ENCODE results near the gene WASHC4. TPM values are rescaled to one million over a fixed set of nuclear protein-coding genes. Genes with fewer than 3 reads are reported as not detected.

Gene WASHC4
- total RNA-seq, 1 experiment from 2014 or later = 25.5 TPM

DNA sequence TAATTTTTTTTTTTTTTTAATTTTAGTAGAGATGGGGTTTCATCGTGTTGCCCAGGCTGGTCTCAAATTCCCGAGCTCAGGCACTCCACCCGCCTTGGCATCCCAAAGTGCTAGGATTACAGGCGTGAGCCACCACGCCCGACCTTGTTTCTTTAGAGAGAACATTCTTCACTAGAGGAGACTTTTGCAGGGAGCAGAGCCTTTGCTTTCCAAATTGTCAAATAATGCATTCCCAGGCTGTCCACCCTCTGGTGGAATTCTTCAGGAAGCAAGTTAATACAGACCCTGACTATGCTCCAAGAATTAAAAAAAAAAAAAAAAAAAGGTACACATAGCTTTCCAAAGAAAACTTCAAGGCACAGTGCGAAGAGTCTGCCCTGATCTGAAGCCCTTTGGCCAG is 30.1 kb upstream of the WASHC4 start (continued):
- TF ChIP-seq, protein P1, sequence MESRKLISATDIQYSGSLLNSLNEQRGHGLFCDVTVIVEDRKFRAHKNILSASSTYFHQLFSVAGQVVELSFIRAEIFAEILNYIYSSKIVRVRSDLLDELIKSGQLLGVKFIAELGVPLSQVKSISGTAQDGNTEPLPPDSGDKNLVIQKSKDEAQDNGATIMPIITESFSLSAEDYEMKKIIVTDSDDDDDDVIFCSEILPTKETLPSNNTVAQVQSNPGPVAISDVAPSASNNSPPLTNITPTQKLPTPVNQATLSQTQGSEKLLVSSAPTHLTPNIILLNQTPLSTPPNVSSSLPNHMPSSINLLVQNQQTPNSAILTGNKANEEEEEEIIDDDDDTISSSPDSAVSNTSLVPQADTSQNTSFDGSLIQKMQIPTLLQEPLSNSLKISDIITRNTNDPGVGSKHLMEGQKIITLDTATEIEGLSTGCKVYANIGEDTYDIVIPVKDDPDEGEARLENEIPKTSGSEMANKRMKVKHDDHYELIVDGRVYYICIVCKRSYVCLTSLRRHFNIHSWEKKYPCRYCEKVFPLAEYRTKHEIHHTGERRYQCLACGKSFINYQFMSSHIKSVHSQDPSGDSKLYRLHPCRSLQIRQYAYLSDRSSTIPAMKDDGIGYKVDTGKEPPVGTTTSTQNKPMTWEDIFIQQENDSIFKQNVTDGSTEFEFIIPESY (IDR thresholded peaks at IDR 0.05; ENCODE audit: extremely low read depth, insufficient replicate concordance, low read length) = no peak

DNA sequence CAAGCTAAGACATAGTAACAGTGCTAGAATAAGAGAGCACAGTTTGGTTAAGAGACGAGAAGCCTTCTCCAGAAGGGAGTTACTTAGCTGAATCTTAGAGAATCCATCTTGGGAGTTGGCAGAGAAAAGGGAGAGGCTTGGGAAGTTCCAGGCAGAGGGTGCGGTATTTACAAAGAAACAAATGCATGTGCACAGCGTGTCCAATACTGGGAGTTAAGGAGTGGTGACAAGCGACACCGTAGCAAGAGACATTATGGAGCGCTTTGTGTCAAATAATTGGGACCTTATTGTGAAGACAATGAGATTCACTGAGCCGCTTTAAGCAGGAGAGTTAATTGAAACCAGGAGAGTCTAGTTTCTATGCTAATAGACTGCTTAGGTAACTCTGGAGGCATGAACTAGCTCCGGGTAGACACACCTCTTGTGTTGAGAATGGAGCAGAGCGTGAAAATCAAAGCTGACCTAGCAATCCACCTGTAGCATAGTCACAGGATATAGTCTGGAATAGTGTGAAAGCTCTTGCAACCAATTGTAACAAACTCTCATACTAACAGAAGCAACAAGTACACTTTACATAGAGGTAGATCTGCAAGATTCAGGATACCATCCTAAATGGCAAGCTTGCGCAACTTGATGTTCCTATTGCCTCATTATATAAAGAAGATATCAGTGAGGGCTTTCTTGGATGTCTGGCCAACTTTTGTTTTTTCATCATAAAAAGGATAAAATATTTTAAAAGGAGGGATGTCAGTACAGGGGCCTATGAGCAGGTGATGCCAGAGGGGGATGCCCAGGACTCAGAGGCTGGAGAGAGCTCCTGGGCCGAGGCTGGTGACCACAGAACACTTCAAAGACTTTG is 28.6 kb upstream of the WASHC4 start:
- Histone ChIP-seq H3K4me2 (ENCODE audit: low read length) (no peak overlapping the region), H3K36me3 (ENCODE audit: control insufficient read depth in 1 of 2, insufficient read depth in 2 of 2, low read length in 2 of 2) (no peaks in the 10 kb centered on the region), H3K27me3 (ENCODE audit: insufficient read depth, low read length) (no peaks in the 10 kb centered on the region), H4K20me1 (ENCODE audit: insufficient read depth) (no peaks in the 10 kb centered on the region), H3K27ac (ENCODE audit: low read depth, low read length) (no peak overlapping the region), H3K4me3 (replicated peaks in 1 of 2; ENCODE audit: low read depth in 1 of 2, low read length in 2 of 2) (no peak overlapping the region), H3K79me2 (ENCODE audit: insufficient read depth, low read length) (no peaks in the 10 kb centered on the region), H3K9me3 (ENCODE audit: control insufficient read depth in 1 of 2, insufficient read depth in 1 of 2, low read depth in 1 of 2, low read length in 2 of 2) (no peaks in the 10 kb centered on the region), H3K9ac (ENCODE audit: low read length) (no peak overlapping the region), H3K9me2 (ENCODE audit: insufficient read depth) (no peaks in the 10 kb centered on the region), H2AFZ (ENCODE audit: low read depth, low read length, poor library complexity, severe bottlenecking) (no peak overlapping the region), H3K4me1 (ENCODE audit: control insufficient read depth in 1 of 2, insufficient read depth in 2 of 2, low read length in 2 of 2) (peaks cover 4% of the 10 kb centered on the region in 2 experiments; a peak in 2 of 4 replicates)
- BruUV-seq (replicated peaks) = no TSS peak
- no peak for TF ChIP-seq TCF7L2 (IDR thresholded peaks at IDR 0.05; ENCODE audit: borderline replicate concordance, extremely low read depth, insufficient read depth, insufficient read length)
- TF ChIP-seq, protein P2, sequence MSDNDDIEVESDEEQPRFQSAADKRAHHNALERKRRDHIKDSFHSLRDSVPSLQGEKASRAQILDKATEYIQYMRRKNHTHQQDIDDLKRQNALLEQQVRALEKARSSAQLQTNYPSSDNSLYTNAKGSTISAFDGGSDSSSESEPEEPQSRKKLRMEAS (IDR thresholded peaks at IDR 0.05) = no peak
- TF ChIP-seq SRF (IDR thresholded peaks at IDR 0.05; ENCODE audit: low read depth) = no peak
- no peak for TF ChIP-seq FOSL1 (IDR thresholded peaks at IDR 0.05; ENCODE audit: low read depth)
- no peak for TF ChIP-seq EGR1 (IDR thresholded peaks at IDR 0.05; ENCODE audit: low read depth)
- TF ChIP-seq EZH2phosphoT487 (IDR thresholded peaks at IDR 0.05; ENCODE audit: borderline replicate concordance) = no peak
- TF ChIP-seq EZH2 (IDR thresholded peaks at IDR 0.05) = no peak
- TF ChIP-seq, protein P1 (IDR thresholded peaks at IDR 0.05; ENCODE audit: extremely low read depth, insufficient replicate concordance, low read length) = no peak
- no peak for TF ChIP-seq ZFX (IDR thresholded peaks at IDR 0.05)
- no peak for TF ChIP-seq ELF1 (IDR thresholded peaks at IDR 0.05; ENCODE audit: borderline replicate concordance, low read depth)
- TF ChIP-seq, protein P3, sequence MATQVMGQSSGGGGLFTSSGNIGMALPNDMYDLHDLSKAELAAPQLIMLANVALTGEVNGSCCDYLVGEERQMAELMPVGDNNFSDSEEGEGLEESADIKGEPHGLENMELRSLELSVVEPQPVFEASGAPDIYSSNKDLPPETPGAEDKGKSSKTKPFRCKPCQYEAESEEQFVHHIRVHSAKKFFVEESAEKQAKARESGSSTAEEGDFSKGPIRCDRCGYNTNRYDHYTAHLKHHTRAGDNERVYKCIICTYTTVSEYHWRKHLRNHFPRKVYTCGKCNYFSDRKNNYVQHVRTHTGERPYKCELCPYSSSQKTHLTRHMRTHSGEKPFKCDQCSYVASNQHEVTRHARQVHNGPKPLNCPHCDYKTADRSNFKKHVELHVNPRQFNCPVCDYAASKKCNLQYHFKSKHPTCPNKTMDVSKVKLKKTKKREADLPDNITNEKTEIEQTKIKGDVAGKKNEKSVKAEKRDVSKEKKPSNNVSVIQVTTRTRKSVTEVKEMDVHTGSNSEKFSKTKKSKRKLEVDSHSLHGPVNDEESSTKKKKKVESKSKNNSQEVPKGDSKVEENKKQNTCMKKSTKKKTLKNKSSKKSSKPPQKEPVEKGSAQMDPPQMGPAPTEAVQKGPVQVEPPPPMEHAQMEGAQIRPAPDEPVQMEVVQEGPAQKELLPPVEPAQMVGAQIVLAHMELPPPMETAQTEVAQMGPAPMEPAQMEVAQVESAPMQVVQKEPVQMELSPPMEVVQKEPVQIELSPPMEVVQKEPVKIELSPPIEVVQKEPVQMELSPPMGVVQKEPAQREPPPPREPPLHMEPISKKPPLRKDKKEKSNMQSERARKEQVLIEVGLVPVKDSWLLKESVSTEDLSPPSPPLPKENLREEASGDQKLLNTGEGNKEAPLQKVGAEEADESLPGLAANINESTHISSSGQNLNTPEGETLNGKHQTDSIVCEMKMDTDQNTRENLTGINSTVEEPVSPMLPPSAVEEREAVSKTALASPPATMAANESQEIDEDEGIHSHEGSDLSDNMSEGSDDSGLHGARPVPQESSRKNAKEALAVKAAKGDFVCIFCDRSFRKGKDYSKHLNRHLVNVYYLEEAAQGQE (IDR thresholded peaks at IDR 0.05; ENCODE audit: low read depth) = no peak
- intact Hi-C loops (cut with micrococcal nuclease) = no loop called here
- ATAC-seq (no peak), DNase-seq (ENCODE audit: low read depth, low spot score) (no peak)
- ChIA-PET CTCF (no interaction called here), RAD21 (ENCODE audit: low non-redundant PET in 1 of 2, low total read pairs in 2 of 2, uncharacterized antibody in 2 of 2, unreplicated experiment in 2 of 2) (no interaction called here), POLR2A (no interaction called here)

All from HCT116 (cell line).